AG04449 (cell line): ENCODE data around the gene ARMC6.

ENCODE experiments used
- CTCF ChIA-PET: fragments of 350-600 bp; formaldehyde crosslinking; extraction: SDS; loops from one replicate; lab custom pipeline; 2021; ENCODE audit warnings: antibody characterized with exemption; lab: Yijun Ruan, JAX
- POLR2A ChIA-PET: fragments of 400-600, 350-600 bp; formaldehyde crosslinking; extraction: SDS; loops from one replicate; lab custom pipeline; 2020; ENCODE audit warnings: antibody characterized with exemption, inconsistent platforms; lab: Yijun Ruan, JAX
- DNase-seq: peaks from one replicate; pipeline ENCODE4 v3.0.0-alpha.2; 2010; ENCODE audit warnings: low read depth, low spot score
- H3K4me3 ChIP-seq: 2 replicates; pipeline ENCODE4 v1.5.1; 2011; ENCODE audit warnings: low read depth, mild to moderate bottlenecking, control low read depth, low read length
- CTCF ChIP-seq: IDR thresholded peaks from one replicate; pipeline ENCODE4 v1.5.1; 2011; ENCODE audit warnings: mild to moderate bottlenecking, moderate library complexity, low read length, control low read depth, inconsistent platforms; ENCODE audit not compliant: insufficient read depth; ENCODE audit errors: missing control alignments

The ARMC6 gene

GRCh38 chr19:19077103-19077502 lies 43.7 kb downstream of the ARMC6 start:
- no peak for TF ChIP-seq CTCF
- H3K4me3 ChIP-seq, result no peak overlapping the region
- DNase-seq, result no peak
- ChIA-PET CTCF (interaction anchor here (1.6 kb wide), 1 partner anchor 69 kb away, joined by 3 read pairs; no protein-coding TSS in a partner anchor), POLR2A (no interaction called here)

GRCh38 chr19:19078801-19079200 lies 45.4 kb downstream of the ARMC6 start:
- DNase-seq, result no peak
- ChIA-PET CTCF (no interaction called here), POLR2A (no interaction called here)
- H3K4me3 ChIP-seq, result no peak overlapping the region
- no peak for TF ChIP-seq CTCF

GRCh38 chr19:19079571-19079970 lies 46.2 kb downstream of the ARMC6 start:
- H3K4me3 ChIP-seq, result no peak overlapping the region
- CTCF ChIA-PET, result no interaction called here
- POLR2A ChIA-PET, result no interaction called here
- TF ChIP-seq CTCF, result no peak
- no peak for DNase-seq

- no peak for TF ChIP-seq CTCF
- no peak for DNase-seq
- ChIA-PET POLR2A (no interaction called here), CTCF (no interaction called here)
- H3K4me3 ChIP-seq, result no peak overlapping the region
Measured at GRCh38 chr19:19081642-19082151, 48.3 kb downstream of the ARMC6 start.

- ChIA-PET CTCF (no interaction called here), POLR2A (no interaction called here)
- DNase-seq, result no peak
- no peak overlapping the region for H3K4me3 ChIP-seq
- no peak for TF ChIP-seq CTCF
Measured at GRCh38 chr19:19083413-19084178, 50.2 kb downstream of the ARMC6 start.

GRCh38 chr19:19087676-19088075 lies 54.3 kb downstream of the ARMC6 start:
- CTCF ChIA-PET, result interaction anchor here (1.1 kb wide), 1 partner anchor 58 kb away, joined by 4 read pairs; no protein-coding TSS in a partner anchor

More at GRCh38 chr19:19087676-19088075, 54.3 kb downstream of the ARMC6 start:
- POLR2A ChIA-PET, result no interaction called here
- TF ChIP-seq CTCF, result no peak
- H3K4me3 ChIP-seq, result no peak overlapping the region
- DNase-seq, result no peak
